GOT3 (cell line): Measurements from ENCODE around the gene MAP2K2.

Experiments
- DNase-seq: peaks from one replicate; lab custom pipeline; 2025; ENCODE audit warnings: mixed read lengths; lab: John Stamatoyannopoulos, UW

Gene MAP2K2

DNA sequence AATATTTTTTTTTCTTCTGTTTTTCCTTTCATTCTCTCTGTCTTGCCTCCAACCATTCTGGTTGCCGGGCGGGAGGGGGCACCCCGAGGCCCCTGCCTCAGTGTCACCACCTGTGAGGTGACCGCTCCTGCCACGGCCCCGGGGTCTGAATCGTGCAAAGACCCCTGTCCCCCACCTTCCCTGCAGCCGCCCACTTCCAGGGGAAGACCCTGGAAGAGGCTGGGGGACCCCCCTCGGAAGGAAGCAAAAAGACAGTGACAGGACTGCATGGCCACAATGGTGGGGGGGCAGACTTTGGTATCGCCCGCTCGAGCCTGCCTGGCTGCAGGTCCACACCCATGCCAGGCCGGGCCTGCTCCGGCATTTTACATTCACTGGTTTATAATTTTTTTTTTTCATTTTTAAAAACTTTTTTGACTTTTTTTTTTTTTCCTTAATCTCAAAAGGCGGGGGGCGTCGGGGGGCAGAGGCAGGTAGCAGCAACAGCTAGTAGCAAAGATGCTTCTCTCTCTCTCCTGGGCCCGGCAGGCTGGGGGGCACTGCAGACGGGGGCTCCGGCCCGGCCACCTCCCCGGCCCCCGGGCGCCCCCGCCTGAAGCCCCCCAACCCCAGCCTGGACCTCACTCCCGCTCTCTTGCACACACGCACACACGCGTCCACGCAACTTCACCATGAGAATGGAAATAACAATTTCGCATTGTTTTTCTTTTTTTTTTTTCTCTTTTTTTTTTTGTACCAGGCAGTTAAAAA lies 79.8 kb downstream of the MAP2K2 start:
- no peak for DNase-seq

DNA sequence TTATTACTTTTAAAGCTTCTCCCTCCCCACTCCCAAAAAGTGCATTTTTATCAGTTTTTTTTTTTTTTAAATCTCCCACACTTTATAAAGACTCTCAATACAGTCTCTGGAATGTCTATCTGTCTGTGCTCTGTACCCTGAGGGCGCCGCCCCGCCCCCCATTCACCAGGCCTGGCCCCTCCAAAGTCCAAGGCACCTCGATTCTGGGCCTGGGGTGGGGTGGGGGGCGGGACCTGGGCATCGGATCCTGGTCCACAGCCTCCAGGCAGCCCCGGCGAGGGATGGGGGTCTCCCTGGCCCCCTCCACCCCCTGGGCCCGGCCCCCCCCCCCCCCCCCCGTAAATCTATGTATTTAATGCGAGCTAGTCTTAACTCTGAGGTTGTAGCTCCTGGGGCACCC lies 80.5 kb downstream of the MAP2K2 start:
- no peak for DNase-seq

DNA sequence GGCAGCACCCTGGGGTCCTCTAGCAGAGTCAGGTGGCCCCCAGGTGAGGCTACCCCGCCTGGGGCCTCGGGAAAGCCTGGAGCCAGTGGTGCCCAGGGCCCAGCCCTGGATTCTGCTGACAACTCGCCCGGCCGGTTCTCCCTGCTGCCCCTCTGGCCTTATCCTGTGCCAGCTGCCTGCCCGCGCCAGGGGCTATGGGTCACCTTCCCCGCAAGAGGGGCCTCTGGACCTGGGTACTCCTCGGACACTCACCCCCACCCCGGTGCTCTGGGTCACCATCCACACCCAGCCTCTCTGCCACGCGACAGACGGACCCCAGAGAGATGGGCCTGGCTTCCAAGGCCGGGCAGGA lies 81.2 kb downstream of the MAP2K2 start:
- DNase-seq: no peak

DNA sequence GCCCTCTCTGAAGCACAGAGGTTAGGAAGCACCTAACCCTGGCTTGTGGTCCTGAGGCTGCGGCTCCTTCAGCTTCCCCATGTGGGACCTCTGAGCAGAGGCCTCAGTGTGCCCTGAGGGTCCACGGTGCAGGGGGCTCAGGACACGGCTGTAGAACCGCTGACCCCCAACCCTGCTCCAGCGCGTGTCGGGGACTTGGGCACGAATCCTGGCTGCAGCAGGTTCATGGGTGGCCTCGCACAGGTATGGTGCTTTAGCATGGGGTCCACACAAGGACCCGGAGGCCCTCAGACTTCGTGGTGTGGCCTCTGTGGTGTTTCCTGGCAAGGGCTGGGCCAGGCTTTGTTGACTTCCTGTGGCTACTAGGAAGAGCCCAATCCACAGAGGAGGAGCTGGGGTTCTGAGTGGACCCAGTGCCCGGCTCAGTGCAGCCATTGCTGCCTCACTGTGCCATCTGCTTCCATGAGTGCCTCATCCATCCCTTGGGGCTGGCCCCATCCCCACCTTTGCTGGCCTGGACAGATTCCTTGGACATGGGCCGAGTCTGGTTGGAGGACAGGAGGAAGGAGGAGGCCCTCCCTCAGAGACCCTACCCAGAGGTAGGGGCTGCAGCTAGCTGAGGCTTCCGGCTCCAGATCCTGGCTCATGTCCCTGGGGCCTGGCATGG lies 81.7 kb downstream of the MAP2K2 start:
- no peak for DNase-seq
